Prostate gland (tissue), 2 donors: ENCODE measurements around the gene LDB3. TPM values are rescaled to one million over a fixed set of nuclear protein-coding genes. Genes with fewer than 3 reads are reported as not detected.

ENCODE experiments used
- DNase-seq: peaks from one replicate; pipeline ENCODE4 v3.0.0-alpha.2; 2019; ENCODE audit warnings: low spot score
- H3K27ac ChIP-seq, 2 donors: fragments of 200-600 bp; sonication (generic); 2 replicates each; pipeline ENCODE4 v1.5.1; 2017 to 2019
- H3K27me3 ChIP-seq: fragments of 200-600 bp; sonication (generic); replicated peaks from 2 replicates; pipeline ENCODE4 v1.5.1; 2019; ENCODE audit not compliant: insufficient read depth
- H3K36me3 ChIP-seq, 2 donors: fragments of 200-600 bp; sonication (generic); 1 replicate in 1 of 2; 2 replicates in 1 of 2; pipeline versions ENCODE4 v1.5.1 to v1.8.1; 2017 to 2019
- H3K4me1 ChIP-seq: fragments of 200-600 bp; sonication (generic); replicated peaks from 2 replicates; pipeline ENCODE4 v1.5.1; 2019
- H3K4me3 ChIP-seq, 2 donors: fragments of 200-600 bp; sonication (generic); 2 replicates each; pipeline ENCODE4 v1.5.1; 2017 to 2019
- H3K9me3 ChIP-seq: fragments of 200-600 bp; sonication (generic); 2 replicates; pipeline ENCODE4 v1.5.1; 2017
- CTCF ChIP-seq, 4 experiments: fragments of 200-600 bp in 2 of 4; fragments of 450-650 bp in 2 of 4; sonication (generic) in 2 of 4; IDR thresholded peaks; 1 replicate in 3 of 4; 2 replicates in 1 of 4; pipeline ENCODE4 v1.5.1; 2016 to 2019; ENCODE audit warnings: antibody characterized with exemption in 4 of 4, mild to moderate bottlenecking in 2 of 4, moderate library complexity in 2 of 4
- POLR2A ChIP-seq: fragments of 450-650 bp; IDR thresholded peaks from one replicate; pipeline ENCODE4 v1.6.1; 2016; ENCODE audit warnings: antibody characterized with exemption, mild to moderate bottlenecking
- POLR2AphosphoS5 ChIP-seq: sonication (generic); formaldehyde crosslinking; IDR thresholded peaks from one replicate; pipeline ENCODE4 v1.6.1; 2017; ENCODE audit warnings: antibody characterized with exemption
- WGBS: methylation state at CpG from one replicate; pipeline ENCODE4 v1.1.5; 2018; 5-methylcytosine and 5-hydroxymethylcytosine counted together
- intact Hi-C: fragments of 100-400 bp; cut with DNase I; formaldehyde crosslinking; loops from one replicate; pipeline ENCODE4 v1.14.2; 2022
- total RNA-seq, 2 donors: library from RNA; depleted of rRNA; stranded (reverse); fragments of >200 nt; gene quantifications; one replicate each; pipeline ENCODE4 v1.1.0, GENCODE V29; 2016

Gene LDB3
- total RNA-seq, 2 donors from 2014 or later: 10.8 to 13.0 TPM

GRCh38 chr10:86647773-86648703, 20.3 kb upstream of the LDB3 start:
- Histone ChIP-seq H3K27ac (no peak overlapping the region), H3K9me3 (no peaks in the 10 kb centered on the region), H3K4me1 (peaks cover 7% of the 10 kb centered on the region), H3K27me3 (no peaks in the 10 kb centered on the region), H3K4me3 (no peak overlapping the region), H3K36me3 (no peaks in the 10 kb centered on the region)
- intact Hi-C loops: no loop called here
- TF ChIP-seq POLR2AphosphoS5: no peak
- TF ChIP-seq POLR2A: no peak
- no peak for TF ChIP-seq CTCF (IDR thresholded peaks at IDR 0.05)
- DNase-seq: no peak
- WGBS: 52% methylated on average over 13 of the region's 13 CpGs

- intact Hi-C loops: no loop called here
- TF ChIP-seq POLR2A (no peak), CTCF (IDR thresholded peaks at IDR 0.05) (no peak), POLR2AphosphoS5 (no peak)
- DNase-seq: peak; percentile 28
- Histone ChIP-seq H3K4me3 (no peak overlapping the region), H3K4me1 (peaks cover 7% of the 10 kb centered on the region), H3K27me3 (no peaks in the 10 kb centered on the region), H3K36me3 (no peaks in the 10 kb centered on the region), H3K27ac (no peak overlapping the region), H3K9me3 (no peaks in the 10 kb centered on the region)
- 28% methylated on average over 9 of the region's 9 CpGs for WGBS
Measured at GRCh38 chr10:86648704-86649427, 19.4 kb upstream of the LDB3 start.

- Histone ChIP-seq H3K27me3 (no peaks in the 10 kb centered on the region), H3K27ac (no peak overlapping the region), H3K4me1 (peaks cover 7% of the 10 kb centered on the region), H3K4me3 (no peak overlapping the region), H3K9me3 (no peaks in the 10 kb centered on the region), H3K36me3 (no peaks in the 10 kb centered on the region)
- intact Hi-C loops: no loop called here
- DNase-seq: no peak
- 84% methylated on average over 17 of the region's 17 CpGs for WGBS
- TF ChIP-seq POLR2A: no peak
- TF ChIP-seq CTCF (IDR thresholded peaks at IDR 0.05): no peak
- no peak for TF ChIP-seq POLR2AphosphoS5
Measured at GRCh38 chr10:86649471-86650150, 18.7 kb upstream of the LDB3 start.

- no peaks in the 10 kb centered on the region for H3K9me3 ChIP-seq
- H3K36me3 ChIP-seq: no peaks in the 10 kb centered on the region
- WGBS: 96% methylated on average over 8 of the region's 8 CpGs
- DNase-seq: no peak
- TF ChIP-seq POLR2AphosphoS5 (no peak), CTCF (IDR thresholded peaks at IDR 0.05) (no peak), POLR2A (no peak)
- intact Hi-C loops: no loop called here
- peaks cover 7% of the 10 kb centered on the region for H3K4me1 ChIP-seq
- H3K27me3 ChIP-seq: no peaks in the 10 kb centered on the region
- H3K4me3 ChIP-seq: no peak overlapping the region
- no peak overlapping the region for H3K27ac ChIP-seq
Measured at GRCh38 chr10:86650151-86650550, 18.2 kb upstream of the LDB3 start.
